GM04504 (cell line): Measurements from ENCODE around the gene PAN2.
A peak's percentile ranks its signal among the peaks of the same experiment; 100 is the strongest.

Experiments used
- DNase-seq: peaks from one replicate; pipeline ENCODE4 v3.0.0-alpha.2; 2012; ENCODE audit warnings: low read depth

Gene PAN2

GRCh38 chr12:56267443-56268071 is 66.2 kb downstream of the PAN2 start:
- no peak for DNase-seq

GRCh38 chr12:56266693-56267442 is 66.9 kb downstream of the PAN2 start, which contains the start of gene COQ10A:
Gene COQ10A (plus strand): TSS chr12:56266942. CDS start chr12:56267119, 177 bp downstream.
- peak; percentile 72 for DNase-seq
